Gastrocnemius medialis (tissue), 4 donors: ENCODE results near the gene FH.

Experiments used
- CTCF ChIP-seq, 5 experiments: fragments of 450-650 bp in 3 of 5; fragments of 200-600 bp in 2 of 5; sonication (generic) in 2 of 5; IDR thresholded peaks in 4 of 5; conservative IDR thresholded peaks in 1 of 5; 1 replicate in 4 of 5; 2 replicates in 1 of 5; pipeline ENCODE4 v1.5.1; 2016 to 2019; ENCODE audit warnings: antibody characterized with exemption in 5 of 5, mild to moderate bottlenecking in 3 of 5, moderate library complexity in 3 of 5
- POLR2A ChIP-seq, 2 donors: fragments of 450-650 bp; IDR thresholded peaks; one replicate each; pipeline ENCODE4 v1.6.1; 2017; ENCODE audit warnings: antibody characterized with exemption in 2 of 2, mild to moderate bottlenecking in 2 of 2, moderate library complexity in 2 of 2

- TF ChIP-seq CTCF (IDR thresholded peaks at IDR 0.05 in 4 of 5, conservative IDR thresholded peaks at IDR 0.05 in 1 of 5) (no peak), POLR2A (IDR thresholded peaks at IDR 0.05) (no peak)
Measured at GRCh38 chr1:241533326-241534115, 14.0 kb upstream of the FH start.
